Lung (tissue), 12 donors: ENCODE measurements around the gene METTL16. TPM values are rescaled to one million over a fixed set of nuclear protein-coding genes. Genes with fewer than 3 reads are reported as not detected.
"Not testable (repeated sequence)": the region's sequence is repeated elsewhere in the genome, so short reads cannot be mapped to it uniquely, and the experiment has no call there.

Experiments
- ATAC-seq: fragments of 200-7000 bp; cut with Tn5 transposase; one replicate; pipeline ENCODE4 v1.9.1; 2020; ENCODE audit warnings: moderate number of reproducible peaks; ENCODE audit not compliant: insufficient read depth, low FRiP score
- DNase-seq, 3 donors: peaks; one replicate each; pipeline ENCODE4 v3.0.0-alpha.2; 2013 to 2017
- H3K27ac ChIP-seq, 2 donors: one replicate each; pipeline ENCODE4 v1.5.1; 2013; ENCODE audit warnings: mild to moderate bottlenecking in 2 of 2, moderate library complexity in 2 of 2, control low read depth in 1 of 2, inconsistent platforms in 1 of 2, low read depth in 1 of 2, low read length in 1 of 2
- H3K27me3 ChIP-seq, 3 donors: one replicate each; pipeline ENCODE4 v1.5.1; 2013; ENCODE audit warnings: low read length in 2 of 3; ENCODE audit not compliant: control insufficient read depth in 3 of 3, insufficient read depth in 3 of 3
- H3K36me3 ChIP-seq, 4 donors: one replicate each; pipeline ENCODE4 v1.5.1; 2013; ENCODE audit warnings: low read length in 4 of 4, mild to moderate bottlenecking in 1 of 4, moderate library complexity in 1 of 4; ENCODE audit not compliant: control insufficient read depth in 4 of 4, insufficient read depth in 4 of 4
- H3K4me1 ChIP-seq, 5 donors: one replicate each; pipeline ENCODE4 v1.5.1; 2013; ENCODE audit warnings: low read length in 5 of 5, mild to moderate bottlenecking in 2 of 5, moderate library complexity in 1 of 5; ENCODE audit not compliant: control insufficient read depth in 5 of 5, insufficient read depth in 5 of 5
- H3K4me3 ChIP-seq: one replicate; pipeline ENCODE4 v1.5.1; 2013; ENCODE audit warnings: mild to moderate bottlenecking, control low read depth, moderate library complexity
- H3K9ac ChIP-seq, 2 donors: one replicate each; pipeline ENCODE4 v1.5.1; 2013; ENCODE audit warnings: low read length in 2 of 2, control low read depth in 1 of 2; ENCODE audit not compliant: insufficient read depth in 1 of 2
- H3K9me3 ChIP-seq, 4 donors: one replicate each; pipeline ENCODE4 v1.5.1; 2013; ENCODE audit warnings: low read length in 3 of 4, mild to moderate bottlenecking in 1 of 4, moderate library complexity in 1 of 4; ENCODE audit not compliant: control insufficient read depth in 4 of 4, insufficient read depth in 3 of 4
- CTCF ChIP-seq: IDR thresholded peaks from 2 replicates; pipeline ENCODE4 v1.5.1; 2012; ENCODE audit warnings: mild to moderate bottlenecking; ENCODE audit errors: control extremely low read depth, extremely low read depth
- WGBS, 2 donors: extraction: QIAGEN DNeasy Blood & Tissue Kit; methylation state at CpG; one replicate each; pipeline ENCODE4 v1.1.7; 2013; 5-methylcytosine and 5-hydroxymethylcytosine counted together
- polyA plus RNA-seq, 2 donors: library from polyadenylated mRNA; stranded (reverse); fragments of 200-250 nt; gene quantifications; one replicate each; pipeline ENCODE4 v1.2.1, GENCODE V29; 2013
- total RNA-seq, 2 donors: library from RNA; depleted of rRNA in 1 of 2; stranded (reverse); fragments of >200 nt in 1 of 2; gene quantifications; one replicate each; pipeline ENCODE4 v1.2.1, GENCODE V29; 2014 to 2021
- donor health status: control.
- donor health status: control.
- donor health status: Bipolar disorder and iron deficiency.
- donor health status: healthy.
- donor health status: DM: yes; HTN: yes; CAD: no.

The METTL16 gene
- total and polyA plus RNA-seq, 4 donors = 12.1 to 36.1 (median 29.8) TPM

- TF ChIP-seq CTCF = no peak
- Histone ChIP-seq H3K27ac (no peak overlapping the region), H3K36me3 (no peaks in the 10 kb centered on the region), H3K27me3 (peaks cover 0 to 6% (median 0%) of the 10 kb centered on the region in 3 donors), H3K4me3 (no peak overlapping the region), H3K9me3 (peaks cover 0 to 2% (median 0%) of the 10 kb centered on the region in 4 donors), H3K4me1 (no peaks in the 10 kb centered on the region), H3K9ac (no peak overlapping the region)
- 46 to 56% methylated on average over 10 of the region's 10 CpGs for WGBS, 2 donors
- DNase-seq (no peak), ATAC-seq (no peak)
These were observed 39.8 kb upstream of the METTL16 start for GRCh38 chr17:2551493-2551892.

- Histone ChIP-seq H3K9me3 (peaks cover 0 to 2% (median 0%) of the 10 kb centered on the region in 4 donors), H3K4me1 (no peaks in the 10 kb centered on the region), H3K9ac (no peak overlapping the region), H3K4me3 (no peak overlapping the region), H3K36me3 (no peaks in the 10 kb centered on the region), H3K27me3 (peaks cover 0 to 6% (median 0%) of the 10 kb centered on the region in 3 donors), H3K27ac (no peak overlapping the region)
- 87 to 94% methylated on average over 8 of the region's 8 CpGs for WGBS, 2 donors
- no peak for TF ChIP-seq CTCF
- ATAC-seq = no peak
- no peak for DNase-seq
These were observed 37.9 kb upstream of the METTL16 start for GRCh38 chr17:2549392-2550211.

GRCh38 chr17:2548026-2548425, 36.3 kb upstream of the METTL16 start:
- H3K9me3 ChIP-seq, H3K27ac ChIP-seq, ATAC-seq, H3K4me3 ChIP-seq, H3K9ac ChIP-seq, DNase-seq, H3K27me3 ChIP-seq, H3K4me1 ChIP-seq, H3K36me3 ChIP-seq: not testable (repeated sequence)
- WGBS, 2 donors = 63 to 87% methylated on average over 9 of the region's 9 CpGs

- WGBS, 2 donors = 80 to 87% methylated on average over 9 of the region's 9 CpGs
- DNase-seq = no peak
- Histone ChIP-seq H3K36me3 (no peaks in the 10 kb centered on the region), H3K4me1 (no peaks in the 10 kb centered on the region), H3K27me3 (peaks cover 0 to 6% (median 0%) of the 10 kb centered on the region in 3 donors), H3K9me3 (no peaks in the 10 kb centered on the region), H3K4me3 (no peak overlapping the region), H3K27ac (no peak overlapping the region), H3K9ac (no peak overlapping the region)
- no peak for ATAC-seq
- no peak for TF ChIP-seq CTCF
These were observed 35.5 kb upstream of the METTL16 start for GRCh38 chr17:2547176-2547575.
